ENCODE measurements around the gene EML6. TPM values are rescaled to one million over a fixed set of nuclear protein-coding genes. Genes with fewer than 3 reads are reported as not detected.

The EML6 gene
- total and polyA plus RNA-seq, 10 of the 15 experiments (the other 5 are each of a cell fraction or from before 2014, with no cell fraction given): 0.09 to 0.67 (median 0.21) TPM

- RAD21 ChIA-PET (ENCODE audit: unreplicated experiment): no interaction called here
- H2AFZ ChIP-seq (ENCODE audit: control insufficient read depth, low read depth, low read length): no peak overlapping the region
- no peaks in the 10 kb centered on the region; a peak in 1 of 4 replicates for H3K27me3 ChIP-seq (replicated peaks in 1 of 2; ENCODE audit: control insufficient read depth in 2 of 2, insufficient read depth in 2 of 2, low read length in 1 of 2)
- H3K9ac ChIP-seq (ENCODE audit: control insufficient read depth, insufficient read depth, low read length): no peak overlapping the region
- TF ChIP-seq IRF5 (IDR thresholded peaks at IDR 0.05; ENCODE audit: borderline replicate concordance) (no peak), HDAC2 (IDR thresholded peaks at IDR 0.05) (no peak), CEBPZ (IDR thresholded peaks at IDR 0.05; ENCODE audit: low read depth, low read length) (no peak), SREBF1 (IDR thresholded peaks at IDR 0.05; ENCODE audit: low read length) (no peak), LARP7 (IDR thresholded peaks at IDR 0.05) (no peak)
- peaks cover 11% of the 10 kb centered on the region for H3K4me1 ChIP-seq (ENCODE audit: control insufficient read depth, insufficient read depth, low read length)
- SMC1A ChIA-PET (ENCODE audit: uncharacterized antibody, unreplicated experiment): interaction anchor here (1.2 to 1.3 kb wide), 2 partner anchors 18 to 26 kb away, joined by 3 to 4 read pairs; no protein-coding TSS in a partner anchor
- no peak for DNase-seq (ENCODE audit: low read depth, low spot score)
- CTCF ChIA-PET: no interaction called here
- no peaks in the 10 kb centered on the region for H3K79me2 ChIP-seq (ENCODE audit: control insufficient read depth, insufficient read depth, low read length)
- in situ Hi-C loops (cut with MboI): no loop called here
- H3K36me3 ChIP-seq (ENCODE audit: control insufficient read depth in 2 of 2, insufficient read depth in 2 of 2, low read length in 1 of 2): no peaks in the 10 kb centered on the region
- no peaks in the 10 kb centered on the region for H3K9me3 ChIP-seq (replicated peaks; ENCODE audit: control insufficient read depth, insufficient read depth, low read length)
- no peak for FAIRE-seq
- intact Hi-C loops (cut with micrococcal nuclease; ENCODE audit: unreplicated experiment): no loop called here
- H3K4me2 ChIP-seq (ENCODE audit: control insufficient read depth, insufficient read depth): no peak overlapping the region
- 30% methylated on average over 2 of the region's 2 CpGs for WGBS (ENCODE audit: insufficient coverage, insufficient replicate concordance, low lambda C conversion rate, missing lambda C conversion rate)
- POLR2A ChIA-PET: no interaction called here
- no peak overlapping the region for H3K27ac ChIP-seq (ENCODE audit: control insufficient read depth, insufficient read depth)
- no peak for ATAC-seq
- no peak overlapping the region for H3K4me3 ChIP-seq
- no TSS peak for BruUV-seq (replicated peaks)
- no peaks in the 10 kb centered on the region for H4K20me1 ChIP-seq (ENCODE audit: control insufficient read depth, insufficient read depth)
Measured at GRCh38 chr2:54862742-54863141, 139.3 kb downstream of the EML6 start.

Data from GM12878 (cell line).